Endothelial cell (in vitro differentiated cells): ENCODE results near the gene ASTN1. TPM values are rescaled to one million over a fixed set of nuclear protein-coding genes. Genes with fewer than 3 reads are reported as not detected.

ENCODE experiments used
- DNase-seq: peaks from one replicate; pipeline ENCODE4 v3.0.0; 2021; ENCODE audit warnings: low spot score
- H3K27ac Mint-ChIP-seq: one replicate; pipeline ENCODE4 v1.8.0; 2021; ENCODE audit warnings: mixed read lengths, inconsistent platforms; ENCODE audit not compliant: unreplicated experiment
- H3K27me3 Mint-ChIP-seq: one replicate; pipeline ENCODE4 v1.8.0; 2021; ENCODE audit warnings: mild to moderate bottlenecking, moderate library complexity, mixed read lengths, inconsistent platforms; ENCODE audit not compliant: unreplicated experiment
- H3K36me3 Mint-ChIP-seq: one replicate; pipeline ENCODE4 v1.8.0; 2021; ENCODE audit warnings: mild to moderate bottlenecking, low read depth, mixed read lengths, inconsistent platforms; ENCODE audit not compliant: unreplicated experiment
- H3K4me1 Mint-ChIP-seq: one replicate; pipeline ENCODE4 v1.8.0; 2021; ENCODE audit warnings: mild to moderate bottlenecking, mixed read lengths, inconsistent platforms; ENCODE audit not compliant: unreplicated experiment
- H3K4me3 Mint-ChIP-seq: one replicate; pipeline ENCODE4 v1.8.0; 2021; ENCODE audit warnings: mild to moderate bottlenecking, mixed read lengths, inconsistent platforms; ENCODE audit not compliant: unreplicated experiment
- H3K9me3 Mint-ChIP-seq: one replicate; pipeline ENCODE4 v1.8.0; 2021; ENCODE audit warnings: mixed read lengths, inconsistent platforms; ENCODE audit not compliant: unreplicated experiment
- CTCF ChIP-seq: fragments of 200-600 bp; sonication (generic); IDR thresholded peaks from one replicate; pipeline ENCODE4 v1.5.0; 2021; ENCODE audit warnings: antibody characterized with exemption; ENCODE audit not compliant: unreplicated experiment
- total RNA-seq: library from RNA; stranded (reverse); fragmentation: NEBNext Ultra II Directional; extraction: Animal tissue kit (Norgen Biotek cat#: 25700); gene quantifications from one replicate; pipeline ENCODE4 v1.2.1, GENCODE V29; 2021; ENCODE audit not compliant: unreplicated experiment

The ASTN1 gene
- total RNA-seq, 1 donor from 2014 or later = 66.6 TPM

GRCh38 chr1:177063648-177064047 lies 100.9 kb downstream of the ASTN1 start:
- TF ChIP-seq CTCF = no peak
- no peak overlapping the region for H3K4me3 Mint-ChIP-seq
- no peak for DNase-seq
- H3K27ac Mint-ChIP-seq = no peak overlapping the region
- peaks cover 7% of the 10 kb centered on the region for H3K27me3 Mint-ChIP-seq
- H3K9me3 Mint-ChIP-seq = no peaks in the 10 kb centered on the region
- peaks cover 23% of the 10 kb centered on the region for H3K36me3 Mint-ChIP-seq
- H3K4me1 Mint-ChIP-seq = peaks cover 22% of the 10 kb centered on the region

GRCh38 chr1:177054542-177054941 lies 110.0 kb downstream of the ASTN1 start:
- Mint-ChIP-seq H3K27me3 (peaks cover 2% of the 10 kb centered on the region), H3K9me3 (no peaks in the 10 kb centered on the region), H3K4me1 (no peaks in the 10 kb centered on the region), H3K27ac (no peak overlapping the region), H3K4me3 (no peak overlapping the region), H3K36me3 (peaks cover 12% of the 10 kb centered on the region)
- TF ChIP-seq CTCF = no peak
- DNase-seq = no peak

- H3K27me3 Mint-ChIP-seq = no peaks in the 10 kb centered on the region
- no peaks in the 10 kb centered on the region for H3K4me1 Mint-ChIP-seq
- H3K4me3 Mint-ChIP-seq = no peak overlapping the region
- DNase-seq = no peak
- no peak for TF ChIP-seq CTCF
- peaks cover 13% of the 10 kb centered on the region for H3K36me3 Mint-ChIP-seq
- no peak overlapping the region for H3K27ac Mint-ChIP-seq
- no peaks in the 10 kb centered on the region for H3K9me3 Mint-ChIP-seq
These were observed 110.9 kb downstream of the ASTN1 start for GRCh38 chr1:177053648-177054047.

- DNase-seq = no peak
These were observed 116.0 kb downstream of the ASTN1 start for GRCh38 chr1:177048314-177049069.

More at GRCh38 chr1:177048314-177049069, 116.0 kb downstream of the ASTN1 start:
- H3K4me3 Mint-ChIP-seq = no peak overlapping the region
- TF ChIP-seq CTCF = no peak
- no peak overlapping the region for H3K27ac Mint-ChIP-seq
- H3K9me3 Mint-ChIP-seq = no peaks in the 10 kb centered on the region
- peaks cover 3% of the 10 kb centered on the region for H3K27me3 Mint-ChIP-seq
- H3K4me1 Mint-ChIP-seq = peaks cover 8% of the 10 kb centered on the region
- H3K36me3 Mint-ChIP-seq = peaks cover 13% of the 10 kb centered on the region
